Hair follicle dermal papilla cell (primary cell): ENCODE results near the gene ZNF260. TPM values are rescaled to one million over a fixed set of nuclear protein-coding genes. Genes with fewer than 3 reads are reported as not detected.

Source experiments
- total RNA-seq: library from RNA; depleted of rRNA; stranded (reverse); fragments of >200 nt; gene quantifications from 2 replicates; pipeline ENCODE4 v1.2.3, GENCODE V29; 2012

The ZNF260 gene
- total RNA-seq = 9.7 and 23.2 TPM in 2 replicates

DNA sequence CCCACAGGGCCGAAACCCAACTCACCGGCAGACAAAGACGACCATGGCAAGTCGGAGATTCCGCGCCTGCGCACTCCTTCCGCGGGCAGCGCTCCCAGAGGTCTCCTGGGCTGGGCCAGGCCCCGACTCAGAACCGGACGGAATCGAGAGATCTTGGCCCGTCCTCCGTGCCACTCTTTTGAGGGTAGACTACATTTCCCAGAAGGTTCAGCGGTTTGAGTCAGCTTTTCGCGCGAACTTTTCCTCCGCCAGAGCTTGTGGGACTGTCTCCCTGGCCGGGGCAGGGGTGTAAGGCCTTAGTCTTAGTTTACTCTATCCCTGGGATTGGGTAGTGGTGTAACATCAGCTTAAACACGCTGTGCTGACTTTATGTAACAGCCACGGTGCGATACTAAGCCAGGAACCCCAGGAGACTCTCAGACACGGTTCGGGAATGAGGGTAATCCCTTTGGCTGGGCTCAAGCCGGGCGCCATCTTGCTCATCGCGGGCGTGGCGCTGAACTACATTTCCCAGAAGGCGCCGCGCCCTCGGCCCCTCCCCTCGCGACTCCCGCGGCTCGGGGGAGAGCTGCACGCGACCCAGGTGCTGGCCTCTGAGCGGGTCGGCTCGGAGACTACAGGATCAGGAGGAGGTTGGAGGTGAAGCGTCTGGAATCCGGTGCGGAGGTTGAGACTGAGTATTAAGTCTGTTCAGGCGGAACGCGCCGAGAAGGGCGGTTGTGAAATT lies at the start of gene ZNF260:
TSS of gene ZNF260 (minus strand) at position 78 of the 727 bp plus-strand sequence. CDS start 13,033 bp downstream, outside the sequence.

DNA sequence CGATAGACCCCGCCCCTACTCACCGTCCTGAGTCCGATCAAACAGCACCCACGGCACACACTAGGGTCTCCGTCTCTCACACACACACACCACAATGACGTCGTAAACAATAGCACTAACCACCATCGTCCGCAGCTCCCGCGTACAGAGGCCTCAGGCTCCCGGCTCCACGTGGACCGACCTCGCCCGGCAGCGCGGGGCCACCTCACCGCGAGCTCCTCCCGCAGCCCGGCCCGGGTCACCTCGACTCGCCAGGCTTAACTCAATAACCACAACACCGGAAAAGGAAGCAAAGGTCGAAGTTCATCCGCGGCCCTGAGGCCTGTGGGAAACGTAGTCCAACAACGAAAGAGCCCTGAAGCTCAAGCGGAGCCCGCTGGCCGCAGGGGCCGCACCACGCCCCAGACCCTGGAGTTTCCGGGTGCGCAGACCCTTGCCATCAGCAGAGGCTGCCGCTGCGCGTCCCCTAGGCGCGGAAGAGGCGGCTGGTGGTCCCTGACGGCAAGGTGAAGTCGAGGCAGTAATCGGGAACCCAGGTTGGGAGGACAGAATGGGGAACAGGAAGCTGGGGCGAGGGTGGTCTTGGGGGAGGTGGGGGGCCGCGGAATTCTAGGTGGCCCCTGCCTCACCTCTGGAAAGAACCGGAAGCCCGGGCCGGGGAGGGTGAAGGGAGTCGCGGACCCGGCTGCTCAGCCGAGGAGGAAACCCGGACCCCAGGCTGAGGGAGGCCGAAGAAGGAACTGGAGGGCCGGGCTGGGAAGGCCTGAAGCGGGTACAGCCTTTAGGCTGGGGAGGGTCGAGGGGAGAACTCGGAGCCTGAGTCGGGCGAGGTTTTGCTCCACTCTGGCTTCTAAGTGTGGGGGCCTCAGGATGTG lies 45.2 kb upstream of the ZNF260 start, which contains the start of gene ZNF529:
TSS of gene ZNF529 (minus strand) at position 273 of the 875 bp plus-strand sequence. CDS start 946 bp downstream, outside the sequence.

GRCh38 chr19:36489118-36489919 lies 38.8 kb downstream of the ZNF260 start, which contains the start of gene ZNF566:
Gene ZNF566, minus strand, starts transcription at chr19:36489561. Its CDS starts 13,004 bp downstream, at chr19:36476557.

Other genes with a start within 250 kb of the ZNF260 start
- 2.4 and 2.9 TPM in 2 replicates for gene ZFP14, start 149.1 kb downstream of the ZNF260 start, total RNA-seq
- gene ZFP82, start 109.6 kb downstream of the ZNF260 start, total RNA-seq = 9.4 and 11.7 TPM in 2 replicates
- 8.8 and 11.4 TPM in 2 replicates for gene ZNF566, start 38.7 kb downstream of the ZNF260 start, total RNA-seq
- 12.4 and 13.8 TPM in 2 replicates for gene ZNF529, start 45.0 kb upstream of the ZNF260 start, total RNA-seq
- 12.9 and 16.6 TPM in 2 replicates for gene ZNF382, start 77.0 kb upstream of the ZNF260 start, total RNA-seq
- 11.9 and 13.1 TPM in 2 replicates for gene ZNF461, start 138.6 kb upstream of the ZNF260 start, total RNA-seq
- gene ZNF567, start 159.3 kb upstream of the ZNF260 start, total RNA-seq = 6.8 and 8.8 TPM in 2 replicates
- 1.3 and 4.5 TPM in 2 replicates for gene ZNF850, start 244.5 kb upstream of the ZNF260 start, total RNA-seq